AG04450 (cell line): Measurements from ENCODE around the gene TNXB. TPM values are rescaled to one million over a fixed set of nuclear protein-coding genes. Genes with fewer than 3 reads are reported as not detected.
"Not testable (repeated sequence)": the region's sequence is repeated elsewhere in the genome, so short reads cannot be mapped to it uniquely, and the experiment has no call there.

Experiments
- CTCF ChIA-PET: fragments of 300-600, 350-600 bp; formaldehyde crosslinking; extraction: SDS; loops from one replicate; lab custom pipeline; 2022; ENCODE audit warnings: antibody characterized with exemption, inconsistent platforms; lab: Charles Lee
- POLR2A ChIA-PET: fragments of 350-600 bp; formaldehyde crosslinking; extraction: SDS; loops from one replicate; lab custom pipeline; 2021; ENCODE audit warnings: antibody characterized with exemption, inconsistent platforms; lab: Yijun Ruan, JAX
- DNase-seq: peaks from one replicate; pipeline ENCODE4 v3.0.0-alpha.2; 2011; ENCODE audit warnings: low read depth, low spot score
- H3K27ac ChIP-seq: one replicate; pipeline ENCODE4 v1.5.1; 2012; ENCODE audit warnings: low read depth, low read length, control low read depth
- H3K27me3 ChIP-seq: one replicate; pipeline ENCODE4 v1.6.0; 2012; ENCODE audit warnings: low read length; ENCODE audit not compliant: control insufficient read depth, insufficient read depth
- H3K4me3 ChIP-seq: 2 replicates; pipeline ENCODE4 v1.5.1; 2011; ENCODE audit warnings: mild to moderate bottlenecking, low read depth, low read length, control low read depth
- H3K9me3 ChIP-seq: 2 replicates; pipeline ENCODE4 v1.5.1; 2012; ENCODE audit warnings: low read length; ENCODE audit not compliant: control insufficient read depth, insufficient read depth
- CTCF ChIP-seq: IDR thresholded peaks from 2 replicates; pipeline ENCODE4 v1.5.1; 2011; ENCODE audit warnings: low read depth, low read length, control low read depth, inconsistent platforms
- polyA plus RNA-seq: library from polyadenylated mRNA; depleted of rRNA; stranded (reverse); fragments of >200 nt; gene quantifications from 2 replicates; pipeline ENCODE4 v1.2.3, GENCODE V29; 2011

TNXB gene
- polyA plus RNA-seq, 1 experiment = 0.35 TPM

GRCh38 chr6:32102255-32102654 lies 6.9 kb downstream of the TNXB start:
- no peak for TF ChIP-seq CTCF
- ChIA-PET CTCF (no interaction called here), POLR2A (no interaction called here)
- Histone ChIP-seq H3K9me3 (no peaks in the 10 kb centered on the region), H3K27me3 (peaks cover 45% of the 10 kb centered on the region), H3K27ac (no peak overlapping the region), H3K4me3 (no peak overlapping the region)
- DNase-seq = no peak

- ChIA-PET POLR2A (interaction anchor here (0.7 kb wide), 1 partner anchor 11 kb away, joined by 3 read pairs; no protein-coding TSS in a partner anchor), CTCF (interaction anchor here (0.8 kb wide), 1 partner anchor 52 kb away, joined by 3 read pairs; no protein-coding TSS in a partner anchor)
- H3K27ac ChIP-seq, H3K9me3 ChIP-seq, H3K4me3 ChIP-seq, DNase-seq: not testable (repeated sequence)
- peaks cover 55% of the 10 kb centered on the region for H3K27me3 ChIP-seq
Observed at GRCh38 chr6:32100251-32100650, 8.9 kb downstream of the TNXB start.

GRCh38 chr6:32097364-32097763 lies 11.8 kb downstream of the TNXB start:
- ChIA-PET CTCF (no interaction called here), POLR2A (no interaction called here)

GRCh38 chr6:32096394-32097258 lies 12.5 kb downstream of the TNXB start:
- H3K27me3 ChIP-seq = peaks cover 56% of the 10 kb centered on the region
- no peak for DNase-seq
- no peak overlapping the region for H3K27ac ChIP-seq
- ChIA-PET POLR2A (no interaction called here), CTCF (no interaction called here)
- 0 out of 2 replicates have a peak, but pooled peaks have one; percentile 3 for TF ChIP-seq CTCF
- H3K4me3 ChIP-seq = no peak overlapping the region
- no peaks in the 10 kb centered on the region; the same call in 1 of the 2 replicates for H3K9me3 ChIP-seq

More at GRCh38 chr6:32097364-32097763, 11.8 kb downstream of the TNXB start:
- no peak for DNase-seq
- Histone ChIP-seq H3K9me3 (no peaks in the 10 kb centered on the region; the same call in 1 of the 2 replicates), H3K27ac (no peak overlapping the region), H3K4me3 (no peak overlapping the region), H3K27me3 (peaks cover 51% of the 10 kb centered on the region)
- TF ChIP-seq CTCF = no peak

- ChIA-PET CTCF (no interaction called here), POLR2A (no interaction called here)
- no peak for TF ChIP-seq CTCF
- DNase-seq = no peak
- H3K27me3 ChIP-seq = peaks cover 57% of the 10 kb centered on the region
- H3K4me3 ChIP-seq = no peak overlapping the region
- no peaks in the 10 kb centered on the region; the same call in 1 of the 2 replicates for H3K9me3 ChIP-seq
- no peak overlapping the region for H3K27ac ChIP-seq
Observed at GRCh38 chr6:32096087-32096393, 13.1 kb downstream of the TNXB start.
